GM23248 (cell line): ENCODE data around the gene DFFB. TPM values are rescaled to one million over a fixed set of nuclear protein-coding genes. Genes with fewer than 3 reads are reported as not detected.

Source experiments
- DNase-seq: peaks from one replicate; pipeline ENCODE4 v3.0.0-alpha.2; 2015
- H2AFZ ChIP-seq: fragments of 200-600 bp; sonication (generic); 2 replicates; pipeline ENCODE4 v1.6.1; 2016; ENCODE audit warnings: antibody characterized with exemption
- H3F3A ChIP-seq: fragments of 200-600 bp; sonication (generic); 2 replicates; pipeline ENCODE4 v1.6.1; 2016; ENCODE audit warnings: mild to moderate bottlenecking, antibody characterized with exemption, mixed run types; ENCODE audit not compliant: insufficient read depth
- H3K27ac ChIP-seq: fragments of 200-600 bp; sonication (generic); 2 replicates; pipeline ENCODE4 v1.5.1; 2016; ENCODE audit warnings: mild to moderate bottlenecking
- H3K27me3 ChIP-seq: fragments of 200-600 bp; sonication (generic); replicated peaks from 2 replicates; pipeline ENCODE4 v1.6.1; 2016; ENCODE audit warnings: mild to moderate bottlenecking; ENCODE audit not compliant: insufficient read depth
- H3K36me3 ChIP-seq: fragments of 200-600 bp; sonication (generic); 2 replicates; pipeline ENCODE4 v1.6.1; 2016; ENCODE audit warnings: low read depth, mild to moderate bottlenecking
- H3K4me1 ChIP-seq: fragments of 200-600 bp; sonication (generic); 2 replicates; pipeline ENCODE4 v1.6.1; 2016; ENCODE audit warnings: mild to moderate bottlenecking; ENCODE audit not compliant: insufficient read depth
- H3K4me2 ChIP-seq: fragments of 200-600 bp; sonication (generic); one replicate; pipeline ENCODE4 v1.6.1; 2016; ENCODE audit warnings: mild to moderate bottlenecking; ENCODE audit not compliant: unreplicated experiment
- H3K4me3 ChIP-seq: fragments of 200-600 bp; sonication (generic); 2 replicates; pipeline ENCODE4 v1.5.1; 2016; ENCODE audit warnings: mild to moderate bottlenecking
- H3K79me2 ChIP-seq: fragments of 200-600 bp; sonication (generic); 2 replicates; pipeline ENCODE4 v1.6.1; 2016; ENCODE audit warnings: mild to moderate bottlenecking; ENCODE audit not compliant: insufficient read depth
- H3K9ac ChIP-seq: fragments of 200-600 bp; sonication (generic); 2 replicates; pipeline ENCODE4 v1.6.1; 2016; ENCODE audit warnings: mild to moderate bottlenecking
- H3K9me2 ChIP-seq: fragments of 200-600 bp; sonication (generic); 2 replicates; pipeline ENCODE4 v1.6.1; 2016; ENCODE audit warnings: mixed run types, mild to moderate bottlenecking, moderate library complexity; ENCODE audit not compliant: insufficient read depth
- H3K9me3 ChIP-seq: fragments of 200-600 bp; sonication (generic); one replicate; pipeline ENCODE4 v1.6.1; 2017; ENCODE audit warnings: low read depth
- H4K20me1 ChIP-seq: fragments of 200-600 bp; sonication (generic); 2 replicates; pipeline ENCODE4 v1.6.0; 2016; ENCODE audit not compliant: insufficient read depth
- EZH2 ChIP-seq: fragments of 200-600 bp; sonication (generic); IDR thresholded peaks from 2 replicates; pipeline ENCODE4 v1.6.1; 2018; ENCODE audit warnings: antibody characterized with exemption, mild to moderate bottlenecking; ENCODE audit not compliant: insufficient read depth, poor library complexity, severe bottlenecking
- EZH2phosphoT487 ChIP-seq: fragments of 200-600 bp; sonication (generic); IDR thresholded peaks from 2 replicates; pipeline ENCODE4 v1.6.1; 2018; ENCODE audit warnings: antibody characterized with exemption, moderate library complexity, mild to moderate bottlenecking, low read depth; ENCODE audit not compliant: insufficient read depth
- WGBS, 2 experiments: methylation state at CpG; one replicate each; pipeline ENCODE4 v1.1.6; 2015 to 2017; ENCODE audit warnings: low lambda C conversion rate in 2 of 2, low coverage in 1 of 2; ENCODE audit errors: missing lambda C conversion rate in 2 of 2; 5-methylcytosine and 5-hydroxymethylcytosine counted together
- in situ Hi-C: fragments of 300-500 bp; cut with MboI; formaldehyde crosslinking; loops from 2 replicates; pipeline ENCODE4 v1.15.0; 2020
- polyA plus RNA-seq: library from polyadenylated mRNA; unstranded; fragments of >200 nt; fragmentation: Nextera tagmentation; extraction: Ambion mirVana; gene quantifications from 2 replicates; pipeline ENCODE4 v1.2.1, GENCODE V29; 2016
- total RNA-seq: library from RNA; depleted of rRNA; stranded (reverse); fragments of >200 nt; shearing (Covaris generic); gene quantifications from 2 replicates; pipeline ENCODE4 v1.2.3, GENCODE V29; 2014

The DFFB gene
- total and polyA plus RNA-seq, 2 experiments from 2014 or later = 3.2 to 18.3 TPM

DNA sequence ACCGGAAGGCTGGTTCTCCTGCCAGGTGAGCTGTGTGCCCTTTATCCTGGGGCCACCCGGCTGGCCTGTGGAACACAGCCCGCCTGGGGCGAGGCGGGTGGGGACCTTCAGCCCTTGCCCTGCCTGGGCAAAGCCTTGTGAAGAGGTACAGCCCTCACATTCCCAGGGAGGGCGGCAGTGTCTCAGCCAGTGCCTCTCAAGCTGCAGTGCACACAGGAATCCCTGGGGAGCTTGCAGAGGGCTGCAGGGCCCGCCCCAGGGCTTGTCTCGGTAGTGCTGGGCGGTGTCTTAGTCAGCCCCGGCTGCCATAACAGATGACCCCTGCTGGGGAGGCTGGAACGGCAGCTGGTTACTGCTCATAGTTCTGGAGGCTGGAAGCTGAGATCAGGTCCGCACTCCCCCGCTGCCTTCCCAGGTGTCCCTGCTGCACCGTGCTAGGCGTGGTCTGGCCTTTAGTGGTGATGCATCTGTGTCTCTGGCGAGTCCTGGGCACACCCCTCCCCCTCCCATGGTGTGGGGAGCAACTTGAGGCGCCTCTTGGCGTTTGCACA is 12.6 kb downstream of the DFFB start:
- no peaks in the 10 kb centered on the region for H4K20me1 ChIP-seq
- no peaks in the 10 kb centered on the region for H3K36me3 ChIP-seq
- H3K4me3 ChIP-seq = no peak overlapping the region
- H3F3A ChIP-seq = no peaks in the 10 kb centered on the region
- no peaks in the 10 kb centered on the region for H3K79me2 ChIP-seq
- H3K27me3 ChIP-seq = no peaks in the 10 kb centered on the region
- TF ChIP-seq EZH2 (no peak), EZH2phosphoT487 (no peak)
- in situ Hi-C loops = no loop called here
- no peaks in the 10 kb centered on the region for H3K4me1 ChIP-seq
- no peak overlapping the region for H3K9ac ChIP-seq
- H3K4me2 ChIP-seq = no peak overlapping the region
- WGBS, 2 experiments = 79% methylated on average over 17 to 18 of the region's 18 CpGs
- DNase-seq = no peak
- H3K9me3 ChIP-seq = no peaks in the 10 kb centered on the region
- no peaks in the 10 kb centered on the region for H3K9me2 ChIP-seq
- H3K27ac ChIP-seq = no peak overlapping the region
- H2AFZ ChIP-seq = no peak overlapping the region

GRCh38 chr1:3871451-3871805 is 14.2 kb downstream of the DFFB start:
- Histone ChIP-seq H3K9me2 (no peaks in the 10 kb centered on the region), H3K36me3 (no peaks in the 10 kb centered on the region), H4K20me1 (no peaks in the 10 kb centered on the region), H3K4me1 (no peaks in the 10 kb centered on the region), H3F3A (no peaks in the 10 kb centered on the region), H3K9ac (no peak overlapping the region), H3K27ac (no peak overlapping the region), H3K79me2 (no peaks in the 10 kb centered on the region), H3K4me3 (no peak overlapping the region), H3K4me2 (no peak overlapping the region), H3K27me3 (no peaks in the 10 kb centered on the region), H2AFZ (no peak overlapping the region), H3K9me3 (no peaks in the 10 kb centered on the region)
- 94 to 95% methylated on average over 7 of the region's 7 CpGs for WGBS, 2 experiments
- no peak for DNase-seq
- no peak for TF ChIP-seq EZH2phosphoT487
- TF ChIP-seq EZH2 = no peak
- in situ Hi-C loops = no loop called here

DNA sequence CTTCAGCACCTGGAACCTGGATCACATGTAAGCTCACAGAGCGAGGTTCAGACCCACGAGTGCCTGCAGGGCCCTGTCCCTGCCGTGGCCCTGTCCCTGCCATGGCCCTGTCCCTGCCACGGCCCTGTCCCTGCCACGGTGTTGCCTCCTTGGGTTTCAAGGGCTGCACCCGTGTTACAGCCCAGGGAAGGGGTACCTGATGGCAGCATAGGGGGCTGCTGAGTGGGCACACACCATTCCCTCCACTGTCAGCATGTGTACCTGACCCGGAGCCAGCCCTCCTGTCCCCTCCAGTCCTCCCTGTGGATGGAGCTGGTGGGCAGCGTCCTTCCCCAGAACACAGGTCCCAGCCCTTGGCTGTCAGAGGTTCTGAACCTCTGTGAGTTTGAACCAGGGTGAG is 15.3 kb downstream of the DFFB start:
- H3K9me2 ChIP-seq = no peaks in the 10 kb centered on the region
- no peaks in the 10 kb centered on the region for H3K36me3 ChIP-seq
- no peak overlapping the region for H3K27ac ChIP-seq
- no peak overlapping the region for H3K4me2 ChIP-seq
- 80 to 82% methylated on average over 8 of the region's 8 CpGs for WGBS, 2 experiments
- H4K20me1 ChIP-seq = no peaks in the 10 kb centered on the region
- no peaks in the 10 kb centered on the region for H3F3A ChIP-seq
- no peak overlapping the region for H2AFZ ChIP-seq
- TF ChIP-seq EZH2 (no peak), EZH2phosphoT487 (no peak)
- no peak overlapping the region for H3K4me3 ChIP-seq
- no peaks in the 10 kb centered on the region for H3K9me3 ChIP-seq
- in situ Hi-C loops = no loop called here
- no peak for DNase-seq
- no peaks in the 10 kb centered on the region for H3K4me1 ChIP-seq
- H3K27me3 ChIP-seq = no peaks in the 10 kb centered on the region
- no peaks in the 10 kb centered on the region for H3K79me2 ChIP-seq
- no peak overlapping the region for H3K9ac ChIP-seq

DNA sequence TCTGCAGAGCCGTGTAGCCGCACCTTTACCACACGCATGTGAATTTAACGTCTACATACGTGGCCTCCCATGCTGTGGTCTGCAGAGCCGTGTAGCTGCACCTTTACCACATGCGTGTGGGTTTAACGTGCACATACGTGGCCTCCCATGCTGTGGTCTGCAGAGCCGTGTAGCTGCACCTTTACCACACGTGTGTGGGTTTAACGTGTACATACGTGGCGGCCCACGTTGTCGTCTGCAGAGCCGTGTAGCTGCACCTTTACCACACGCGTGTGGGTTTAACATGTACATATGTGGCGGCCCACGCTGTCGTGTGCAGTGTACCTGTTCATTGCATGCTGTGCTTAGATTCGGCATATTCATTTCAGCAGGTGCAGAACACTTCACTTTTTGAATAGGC is 17.5 kb downstream of the DFFB start:
- Histone ChIP-seq H3K4me3 (no peak overlapping the region), H3K79me2 (no peaks in the 10 kb centered on the region), H3K4me2 (no peak overlapping the region), H3K9me3 (no peaks in the 10 kb centered on the region), H3K27me3 (no peaks in the 10 kb centered on the region), H3K36me3 (no peaks in the 10 kb centered on the region), H4K20me1 (no peaks in the 10 kb centered on the region), H3K9ac (no peak overlapping the region), H2AFZ (no peak overlapping the region), H3F3A (no peaks in the 10 kb centered on the region), H3K4me1 (no peaks in the 10 kb centered on the region), H3K27ac (no peak overlapping the region), H3K9me2 (no peaks in the 10 kb centered on the region)
- WGBS, 2 experiments = 93 to 94% methylated on average over 23 of the region's 23 CpGs
- no peak for DNase-seq
- TF ChIP-seq EZH2 = no peak
- TF ChIP-seq EZH2phosphoT487 = no peak
- in situ Hi-C loops = no loop called here

DNA sequence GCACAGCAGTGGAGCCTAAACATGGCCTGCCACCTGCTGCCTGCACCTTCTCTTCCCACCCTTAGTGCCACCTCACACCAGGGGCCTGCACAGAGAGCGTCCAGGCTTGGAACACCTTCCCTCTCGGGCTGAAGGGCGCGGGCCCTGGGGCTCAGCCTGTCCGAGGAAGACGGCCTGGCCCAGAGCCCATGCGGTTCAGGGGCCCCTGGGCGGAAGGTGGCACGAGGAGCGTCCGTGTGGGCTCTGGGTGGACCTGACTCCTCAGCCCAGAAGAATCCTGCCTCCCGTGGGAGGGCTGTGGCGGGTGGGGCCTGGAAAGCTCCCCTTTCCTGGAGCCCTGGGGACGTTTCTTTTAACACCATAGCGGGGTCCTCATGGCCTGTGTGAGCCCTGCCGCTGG is 19.4 kb downstream of the DFFB start:
- in situ Hi-C loops = no loop called here
- Histone ChIP-seq H3K4me3 (no peak overlapping the region), H3K9me3 (no peaks in the 10 kb centered on the region), H3K9ac (no peak overlapping the region), H3K27me3 (no peaks in the 10 kb centered on the region), H3K4me1 (no peaks in the 10 kb centered on the region), H3K4me2 (no peak overlapping the region), H3K79me2 (no peaks in the 10 kb centered on the region), H3K36me3 (no peaks in the 10 kb centered on the region), H2AFZ (no peak overlapping the region), H3K27ac (no peak overlapping the region), H4K20me1 (no peaks in the 10 kb centered on the region), H3F3A (no peaks in the 10 kb centered on the region), H3K9me2 (no peaks in the 10 kb centered on the region)
- 88 to 92% methylated on average over 16 of the region's 16 CpGs for WGBS, 2 experiments
- TF ChIP-seq EZH2 = no peak
- TF ChIP-seq EZH2phosphoT487 = no peak
- no peak for DNase-seq
